HG03575 (cell line): ENCODE measurements around the gene MTF1.

ENCODE experiments used
- ATAC-seq: cut with Tn5 transposase; IDR thresholded peaks from one replicate; pipeline ENCODE4 v1.9.1; 2021; ENCODE audit not compliant: unreplicated experiment, insufficient number of reproducible peaks, low FRiP score; ENCODE audit errors: extremely low read depth

Gene MTF1

DNA sequence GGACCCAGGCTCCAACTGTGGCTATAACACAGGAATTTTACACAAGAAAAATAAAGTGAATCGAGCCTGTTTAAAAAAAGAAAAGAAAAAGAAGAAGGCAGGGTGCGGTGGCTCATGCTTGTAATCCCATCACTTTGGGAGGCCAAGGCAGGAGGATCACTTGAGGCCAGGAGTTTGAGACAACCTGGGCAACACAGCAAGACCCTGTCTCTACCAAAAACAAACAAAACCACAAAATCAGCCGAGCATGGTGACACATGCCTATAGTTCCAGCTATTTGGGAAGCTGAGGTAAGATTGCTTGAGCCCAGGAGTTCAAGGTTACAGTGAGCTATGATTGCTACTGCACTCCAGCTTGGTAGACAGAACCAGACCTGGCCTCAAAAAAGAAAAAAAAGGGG lies 17.7 kb downstream of the MTF1 start:
- no peak for ATAC-seq

DNA sequence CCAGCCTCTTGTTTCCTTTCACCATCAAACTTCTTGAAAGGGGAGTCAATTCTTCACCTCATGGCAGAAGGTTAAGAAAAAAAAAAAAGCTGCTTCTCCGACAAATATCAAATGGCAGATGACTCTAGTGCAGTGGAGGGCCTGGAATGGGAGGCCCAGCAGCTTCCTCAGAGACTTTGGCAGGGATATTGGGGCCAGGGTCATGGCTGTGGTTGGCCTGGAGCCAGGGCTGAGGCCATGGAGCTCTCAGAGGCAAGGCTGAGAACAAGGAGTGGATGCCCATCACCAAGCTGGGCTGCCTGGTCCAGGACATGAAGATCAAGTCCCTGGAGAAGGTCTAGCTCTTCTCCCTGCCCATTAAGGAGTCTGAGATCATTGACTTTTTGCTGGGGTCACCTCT lies 18.7 kb downstream of the MTF1 start:
- ATAC-seq: no peak

DNA sequence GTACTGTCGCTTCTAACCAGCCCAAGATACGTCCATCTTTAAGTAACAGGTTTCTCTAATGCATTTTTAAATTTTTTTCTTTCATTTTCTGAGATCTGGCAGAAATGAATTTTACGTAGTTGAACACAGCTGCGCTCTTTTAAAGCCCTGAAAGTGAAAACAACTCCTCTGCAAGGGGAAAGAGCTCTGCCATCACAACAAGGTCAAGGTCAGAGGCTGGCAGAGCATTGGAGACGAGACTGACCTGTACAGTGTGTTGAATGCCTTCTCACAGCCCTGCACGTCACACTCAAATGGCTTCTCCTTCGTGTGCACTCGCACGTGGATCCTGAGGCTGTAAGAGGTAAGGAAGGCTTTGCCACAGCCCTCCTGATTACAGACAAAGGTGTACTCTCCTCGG lies 19.7 kb downstream of the MTF1 start:
- ATAC-seq: no peak

DNA sequence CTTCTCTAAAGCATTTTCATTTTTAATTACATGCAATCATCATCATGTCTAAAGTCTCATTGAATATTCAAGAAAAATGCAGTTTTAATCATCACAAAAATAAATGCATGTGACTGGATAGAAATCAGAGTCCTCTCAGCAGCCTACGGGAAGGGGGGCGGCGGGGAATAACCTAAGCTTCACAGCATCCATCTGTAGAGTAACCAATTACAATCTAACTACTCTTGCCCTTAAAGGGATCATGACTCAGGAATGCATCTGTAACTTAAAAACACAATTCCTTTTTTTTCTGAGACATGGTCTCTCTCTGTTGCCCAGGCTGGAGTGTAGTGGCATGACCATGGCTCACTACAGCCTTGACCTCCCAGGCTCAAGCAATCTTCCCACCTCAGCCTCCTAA lies 22.6 kb downstream of the MTF1 start:
- ATAC-seq: no peak

DNA sequence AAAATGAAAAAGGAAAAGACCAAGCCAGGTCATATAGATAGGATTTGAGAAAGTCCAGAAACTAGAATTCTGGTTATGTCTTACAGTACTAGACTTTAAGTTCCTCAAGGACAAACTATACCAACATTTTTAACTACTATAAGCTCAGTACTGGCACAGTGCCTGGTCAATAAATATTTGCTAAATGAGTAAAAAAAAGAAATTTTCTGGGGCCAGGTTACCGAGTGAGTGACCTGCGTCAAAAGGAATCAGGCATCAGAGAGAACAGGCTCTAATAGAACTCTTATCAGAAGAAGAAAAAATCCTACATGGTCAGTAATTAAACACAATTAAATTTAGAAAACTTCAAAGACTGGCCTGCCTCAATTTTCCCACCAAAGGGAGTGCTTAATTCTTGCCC lies 27.6 kb downstream of the MTF1 start:
- ATAC-seq: no peak

- ATAC-seq: no peak
Measured at GRCh38 chr1:37831109-37831508, 28.3 kb downstream of the MTF1 start.

- ATAC-seq: no peak
Measured at GRCh38 chr1:37828410-37829074, 30.9 kb downstream of the MTF1 start.

DNA sequence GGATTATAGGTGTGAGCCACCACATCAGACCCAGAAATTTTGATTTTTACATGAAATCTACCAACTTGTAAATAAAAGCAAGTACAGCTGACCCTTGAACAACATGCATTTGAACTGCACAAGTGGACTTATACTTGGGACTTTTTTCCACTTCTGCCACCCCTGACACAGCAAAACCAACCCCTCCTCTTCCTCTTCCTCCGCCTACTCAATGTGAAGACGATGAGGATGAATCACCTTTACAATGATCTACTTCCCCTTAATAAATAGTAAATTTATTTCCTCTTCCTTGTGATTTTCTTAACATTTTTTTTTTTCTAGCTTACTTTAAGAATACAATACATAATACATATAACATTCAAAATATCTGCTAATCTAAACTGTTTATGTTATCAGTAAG lies 33.9 kb downstream of the MTF1 start:
- ATAC-seq: no peak

- no peak for ATAC-seq
Measured at GRCh38 chr1:37824001-37824400, 35.4 kb downstream of the MTF1 start.

GRCh38 chr1:37822906-37823815 lies 36.2 kb downstream of the MTF1 start:
- ATAC-seq: no peak

DNA sequence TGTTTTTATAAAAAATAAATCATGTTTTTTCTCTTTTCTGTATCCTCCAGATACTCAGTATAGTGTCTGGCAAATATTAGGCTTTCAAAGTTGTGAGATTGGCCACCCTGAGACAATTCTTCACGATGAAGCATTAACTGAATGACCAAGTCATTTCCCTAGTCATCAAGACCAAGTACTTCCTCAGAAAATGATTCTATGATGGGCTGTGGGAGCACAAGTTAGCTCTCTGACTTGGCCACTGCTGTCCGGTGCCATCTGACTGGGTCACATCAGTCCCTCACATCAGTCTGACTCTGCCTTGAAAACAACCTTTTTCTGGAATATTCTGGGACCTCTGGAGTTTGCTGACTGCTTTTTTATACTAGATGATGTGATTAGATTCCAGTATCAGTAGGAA lies 37.9 kb downstream of the MTF1 start:
- no peak for ATAC-seq

- ATAC-seq: no peak
Measured at GRCh38 chr1:37817481-37817880, 41.9 kb downstream of the MTF1 start.

DNA sequence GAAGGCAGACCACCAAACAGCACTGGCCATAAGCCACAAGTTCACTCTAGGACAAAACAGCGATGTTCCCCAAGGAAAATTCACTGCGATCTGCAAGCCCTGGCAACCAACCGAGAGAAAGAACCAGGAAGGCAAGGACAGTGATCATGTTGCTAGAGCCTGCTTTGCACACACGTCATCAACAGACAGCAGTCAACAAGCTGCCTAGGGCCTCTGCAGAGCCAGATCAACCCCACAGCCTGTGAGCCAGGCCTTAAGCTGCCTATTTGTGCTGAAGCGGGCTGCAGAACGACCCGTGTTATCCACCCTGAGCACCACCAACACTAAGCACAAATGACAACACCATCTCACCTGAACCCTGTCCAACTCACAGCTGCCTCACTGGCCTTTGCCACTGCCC lies 45.1 kb downstream of the MTF1 start:
- ATAC-seq: no peak

- no peak for ATAC-seq
Measured at GRCh38 chr1:37813529-37814145, 45.8 kb downstream of the MTF1 start.

DNA sequence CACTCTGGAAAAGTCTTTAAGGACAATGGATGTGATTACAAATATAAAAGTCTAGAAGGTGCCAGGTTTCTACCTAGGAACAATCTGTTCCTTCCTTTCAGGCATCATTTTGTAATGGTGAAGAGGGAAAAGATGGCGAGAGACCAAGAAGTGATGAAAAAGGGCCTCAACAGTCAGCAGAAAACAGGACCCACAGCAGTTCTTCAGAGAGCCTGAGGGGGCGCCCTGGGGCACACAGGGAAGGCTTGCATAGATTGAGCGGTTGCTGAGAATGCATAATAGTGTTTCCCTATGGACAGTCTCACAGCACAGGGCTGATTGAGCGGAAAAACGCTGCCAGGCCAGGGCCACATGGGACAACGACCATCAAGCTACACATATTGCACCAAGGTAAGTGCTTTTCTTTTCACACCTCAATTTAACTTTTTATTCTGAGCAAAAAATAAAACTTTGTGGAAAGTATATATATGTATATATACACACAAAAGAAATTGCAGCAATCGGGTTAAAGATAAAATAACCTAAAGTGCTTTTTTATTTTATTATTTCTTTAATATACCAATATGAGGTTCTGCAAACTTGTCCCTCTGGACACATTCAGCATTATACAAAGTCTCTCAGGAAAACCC lies 48.3 kb downstream of the MTF1 start:
- ATAC-seq: no peak

DNA sequence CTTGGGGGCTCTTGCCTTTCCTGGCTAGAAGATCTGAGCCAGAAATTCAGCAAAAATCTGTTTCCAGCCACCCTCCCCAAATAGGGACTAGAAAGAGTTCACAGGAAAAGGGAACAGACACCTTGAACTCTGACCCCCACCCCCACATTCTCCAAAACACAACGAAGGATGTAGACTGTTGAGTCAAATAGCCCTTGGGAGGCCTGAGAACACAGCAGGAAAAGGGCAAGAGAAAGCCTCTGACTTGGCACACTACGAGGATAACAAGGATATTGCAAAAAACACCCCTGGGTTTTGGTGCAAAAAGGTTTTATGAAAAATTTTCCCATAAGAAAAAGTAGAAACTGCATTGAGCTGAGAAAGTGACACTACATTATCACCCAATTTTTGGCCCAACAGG lies 49.5 kb downstream of the MTF1 start:
- no peak for ATAC-seq

DNA sequence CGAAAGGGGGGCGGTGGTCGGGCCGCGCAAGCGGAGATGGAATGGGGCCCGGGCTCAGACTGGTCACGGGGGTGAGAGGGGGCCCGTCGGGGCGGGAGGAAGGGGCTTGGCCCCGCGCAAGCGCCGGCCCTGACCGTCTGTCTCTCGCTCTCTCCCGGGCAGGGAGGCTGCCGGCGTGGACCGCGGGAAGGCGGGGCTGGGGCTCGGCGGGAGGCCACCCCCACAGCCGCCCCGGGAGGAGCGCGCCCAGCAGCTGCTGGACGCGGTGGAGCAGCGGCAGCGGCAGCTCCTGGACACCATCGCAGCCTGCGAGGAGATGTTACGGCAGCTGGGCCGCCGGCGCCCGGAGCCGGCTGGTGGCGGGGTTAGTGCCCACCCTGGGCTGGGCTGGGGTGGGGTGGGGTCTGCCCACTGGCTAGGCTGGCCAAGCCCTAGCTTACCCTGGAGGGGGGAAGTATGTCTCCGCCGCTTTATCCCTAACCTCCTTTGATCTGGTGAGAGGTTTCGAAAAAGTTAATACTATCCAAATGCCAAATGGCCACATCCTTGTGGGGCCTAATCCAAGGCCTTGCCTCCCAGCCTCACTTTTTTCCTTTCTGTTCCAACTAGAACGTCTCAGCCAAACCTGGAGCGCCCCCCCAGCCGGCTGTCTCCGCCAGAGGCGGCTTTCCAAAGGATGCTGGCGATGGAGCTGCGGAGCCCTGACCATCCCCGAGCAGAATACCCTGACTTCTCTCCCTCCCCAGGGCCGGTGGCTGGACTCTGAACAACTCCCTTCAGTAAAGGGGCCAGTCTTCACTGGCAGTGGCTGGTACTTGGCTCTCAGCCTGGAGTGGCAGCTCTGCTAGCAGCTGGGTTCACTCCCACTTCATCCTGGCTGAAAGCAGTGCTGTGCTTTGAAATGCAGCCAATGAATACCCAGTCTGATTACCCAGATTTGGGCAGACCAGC lies 50.7 kb downstream of the MTF1 start:
- no peak for ATAC-seq

DNA sequence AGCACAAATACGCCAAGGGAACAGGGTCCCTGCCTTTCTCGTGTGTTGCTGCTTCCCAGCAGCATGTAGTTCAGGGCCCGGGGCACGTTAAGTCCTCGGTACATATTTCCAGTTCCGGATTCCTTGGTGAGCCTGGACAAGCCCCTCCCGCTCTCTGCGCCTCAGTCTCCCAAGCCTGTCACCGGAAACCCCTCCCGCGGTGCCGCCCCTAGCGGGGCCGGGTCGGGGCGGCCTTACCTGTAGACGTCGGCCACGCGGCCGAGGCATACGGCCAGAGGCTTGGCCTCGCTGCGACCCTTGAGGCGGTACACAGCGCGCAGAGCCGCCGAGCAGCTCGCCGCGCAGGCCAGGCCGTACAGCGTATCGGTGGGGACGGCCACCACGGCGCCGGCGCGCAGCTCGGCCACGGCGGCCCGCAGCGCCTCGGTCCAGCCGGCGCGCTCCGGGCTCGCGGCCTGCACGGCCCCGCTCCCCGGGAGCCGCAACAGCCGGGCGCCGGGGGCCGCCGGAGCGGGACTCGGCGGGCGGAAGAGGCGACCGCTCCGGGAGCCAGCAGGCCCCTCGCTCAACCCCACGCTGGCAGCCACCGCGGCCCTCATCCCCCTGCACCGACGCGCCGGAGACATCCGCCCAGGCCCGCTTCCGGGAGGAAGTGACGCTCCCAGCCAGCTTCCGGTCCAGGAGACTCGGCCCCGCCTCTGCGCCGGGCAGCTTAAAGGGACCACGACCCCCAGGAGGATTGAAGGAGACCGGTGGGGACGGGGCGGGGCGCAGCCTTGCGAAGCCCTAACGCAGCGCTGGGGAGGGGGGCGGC lies 51.6 kb downstream of the MTF1 start, which contains the start of the genes C1orf122 and YRDC:
Gene C1orf122 (plus strand): TSS at position 236 of the 814 bp plus-strand sequence. CDS start 615 bp downstream, outside the sequence.
Gene YRDC (minus strand): TSS at position 654 of the 814 bp plus-strand sequence. CDS start 28 bp downstream, at position 626.
- ATAC-seq: no peak
